Thoracic aorta (tissue), 2 donors: ENCODE measurements around the gene JAG2. TPM values are rescaled to one million over a fixed set of nuclear protein-coding genes. Genes with fewer than 3 reads are reported as not detected.

Source experiments
- ATAC-seq: fragments of 150-250 bp; one replicate; pipeline ENCODE4 v1.8.0; 2017; ENCODE audit warnings: low read depth; ENCODE audit not compliant: insufficient number of reproducible peaks, low FRiP score
- DNase-seq: peaks from one replicate; pipeline ENCODE4 v3.0.0-alpha.2; 2020; ENCODE audit warnings: low spot score
- H3K27ac ChIP-seq, 2 donors: fragments of 200-600 bp; sonication (generic); 1 replicate in 1 of 2; 2 replicates in 1 of 2; pipeline ENCODE4 v1.5.1; 2016; ENCODE audit warnings: mild to moderate bottlenecking in 2 of 2, moderate library complexity in 2 of 2
- H3K27me3 ChIP-seq: fragments of 200-600 bp; sonication (generic); replicated peaks from 2 replicates; pipeline ENCODE4 v1.6.0; 2016; ENCODE audit warnings: mild to moderate bottlenecking; ENCODE audit not compliant: insufficient read depth
- H3K36me3 ChIP-seq: fragments of 200-600 bp; sonication (generic); one replicate; pipeline ENCODE4 v1.5.1; 2016
- H3K4me1 ChIP-seq, 2 donors: fragments of 200-600 bp; sonication (generic); 1 replicate in 1 of 2; 2 replicates in 1 of 2; pipeline versions ENCODE4 v1.5.1 to v1.6.0; 2016; ENCODE audit warnings: low read depth in 2 of 2, mild to moderate bottlenecking in 1 of 2; ENCODE audit not compliant: control insufficient read depth in 1 of 2
- H3K4me3 ChIP-seq: fragments of 200-600 bp; sonication (generic); 2 replicates; pipeline ENCODE4 v1.5.1; 2016; ENCODE audit warnings: mild to moderate bottlenecking
- H3K9me3 ChIP-seq: fragments of 200-600 bp; sonication (generic); 2 replicates; pipeline ENCODE4 v1.5.1; 2016
- total RNA-seq, 2 donors: library from RNA; depleted of rRNA; stranded (reverse); fragments of >200 nt; gene quantifications; one replicate each; pipeline versions ENCODE4 v1.1.0 to v1.2.3, GENCODE V29; 2016
- TF ChIP-seq, protein P1 (sequence below): fragments of 200-600 bp; sonication (generic); IDR thresholded peaks from one replicate; pipeline ENCODE4 v1.5.1; 2019; ENCODE audit warnings: antibody characterized with exemption

JAG2 gene
- total RNA-seq, 2 donors from 2014 or later: 8.8 to 12.0 TPM

GRCh38 chr14:105119408-105120025 lies 49.1 kb downstream of the JAG2 start:
- H3K4me1 ChIP-seq: no peaks in the 10 kb centered on the region
- ATAC-seq (no peak), DNase-seq (no peak)
- H3K4me3 ChIP-seq: no peak overlapping the region
- H3K27me3 ChIP-seq: no peaks in the 10 kb centered on the region
- no peaks in the 10 kb centered on the region for H3K36me3 ChIP-seq
- TF ChIP-seq, protein P1, sequence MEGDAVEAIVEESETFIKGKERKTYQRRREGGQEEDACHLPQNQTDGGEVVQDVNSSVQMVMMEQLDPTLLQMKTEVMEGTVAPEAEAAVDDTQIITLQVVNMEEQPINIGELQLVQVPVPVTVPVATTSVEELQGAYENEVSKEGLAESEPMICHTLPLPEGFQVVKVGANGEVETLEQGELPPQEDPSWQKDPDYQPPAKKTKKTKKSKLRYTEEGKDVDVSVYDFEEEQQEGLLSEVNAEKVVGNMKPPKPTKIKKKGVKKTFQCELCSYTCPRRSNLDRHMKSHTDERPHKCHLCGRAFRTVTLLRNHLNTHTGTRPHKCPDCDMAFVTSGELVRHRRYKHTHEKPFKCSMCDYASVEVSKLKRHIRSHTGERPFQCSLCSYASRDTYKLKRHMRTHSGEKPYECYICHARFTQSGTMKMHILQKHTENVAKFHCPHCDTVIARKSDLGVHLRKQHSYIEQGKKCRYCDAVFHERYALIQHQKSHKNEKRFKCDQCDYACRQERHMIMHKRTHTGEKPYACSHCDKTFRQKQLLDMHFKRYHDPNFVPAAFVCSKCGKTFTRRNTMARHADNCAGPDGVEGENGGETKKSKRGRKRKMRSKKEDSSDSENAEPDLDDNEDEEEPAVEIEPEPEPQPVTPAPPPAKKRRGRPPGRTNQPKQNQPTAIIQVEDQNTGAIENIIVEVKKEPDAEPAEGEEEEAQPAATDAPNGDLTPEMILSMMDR: no peak
- peaks cover 7% of the 10 kb centered on the region for H3K9me3 ChIP-seq
- H3K27ac ChIP-seq: no peak overlapping the region

DNA sequence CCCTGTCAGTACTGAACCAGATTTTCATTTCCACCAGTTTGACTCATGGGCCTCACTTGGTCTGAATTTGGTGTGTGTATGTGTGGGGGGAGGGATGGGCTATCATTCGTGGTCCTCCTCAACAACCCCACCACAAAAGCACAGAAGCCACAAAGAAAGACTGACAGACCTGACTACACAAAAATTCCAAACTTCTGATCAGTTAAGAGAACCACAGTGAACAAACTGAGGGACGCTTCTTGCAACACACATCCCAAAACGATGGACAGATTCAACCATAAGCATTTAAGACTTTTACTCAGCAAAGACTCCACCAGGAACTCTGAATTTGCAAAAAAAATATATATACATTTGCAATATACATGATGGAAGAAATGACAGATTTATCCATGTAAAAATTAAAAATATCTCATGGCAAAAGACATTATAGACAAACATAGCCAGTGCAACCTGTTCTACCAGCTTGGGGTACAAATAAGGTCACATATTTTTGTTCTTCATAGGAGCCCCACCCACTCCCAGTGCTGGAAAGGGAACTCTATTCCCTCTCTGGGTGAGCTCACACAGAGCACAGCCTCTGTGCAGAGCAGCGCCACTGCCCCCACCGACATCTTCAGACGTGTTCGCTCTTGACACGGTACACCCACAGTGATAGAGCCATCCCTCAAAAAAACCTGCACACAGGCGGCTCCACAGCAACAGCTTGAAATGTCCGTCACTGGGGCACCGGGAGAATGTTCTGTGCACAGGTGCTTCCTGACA lies 49.7 kb downstream of the JAG2 start:
- Histone ChIP-seq H3K4me1 (no peaks in the 10 kb centered on the region), H3K27ac (no peak overlapping the region), H3K36me3 (no peaks in the 10 kb centered on the region), H3K4me3 (no peak overlapping the region), H3K27me3 (no peaks in the 10 kb centered on the region), H3K9me3 (peaks cover 7% of the 10 kb centered on the region)
- ATAC-seq (no peak), DNase-seq (no peak)
- TF ChIP-seq, protein P1: no peak

- H3K9me3 ChIP-seq: peaks cover 7% of the 10 kb centered on the region
- no peak for DNase-seq
- no peak overlapping the region for H3K27ac ChIP-seq
- TF ChIP-seq, protein P1: no peak
- no peaks in the 10 kb centered on the region for H3K36me3 ChIP-seq
- no peaks in the 10 kb centered on the region for H3K27me3 ChIP-seq
- H3K4me3 ChIP-seq: no peak overlapping the region
- no peak for ATAC-seq
- H3K4me1 ChIP-seq: no peaks in the 10 kb centered on the region
Observed at GRCh38 chr14:105117710-105118385, 50.7 kb downstream of the JAG2 start.

GRCh38 chr14:105117257-105117646 lies 51.3 kb downstream of the JAG2 start:
- H3K9me3 ChIP-seq: peaks cover 7% of the 10 kb centered on the region
- no peaks in the 10 kb centered on the region for H3K4me1 ChIP-seq
- no peak overlapping the region for H3K4me3 ChIP-seq
- ATAC-seq: no peak
- TF ChIP-seq, protein P1: no peak
- no peak overlapping the region for H3K27ac ChIP-seq
- DNase-seq: no peak
- H3K27me3 ChIP-seq: no peaks in the 10 kb centered on the region
- no peaks in the 10 kb centered on the region for H3K36me3 ChIP-seq
